IPS DF 19.7 (cell line): Measurements from ENCODE around the gene NFYC.

Source experiments
- DNase-seq: peaks from one replicate; pipeline ENCODE4 v3.0.0-alpha.2; 2013; ENCODE audit warnings: low read depth, low spot score

NFYC gene

GRCh38 chr1:40781608-40781971 lies 90.1 kb downstream of the NFYC start:
- no peak for DNase-seq

DNA sequence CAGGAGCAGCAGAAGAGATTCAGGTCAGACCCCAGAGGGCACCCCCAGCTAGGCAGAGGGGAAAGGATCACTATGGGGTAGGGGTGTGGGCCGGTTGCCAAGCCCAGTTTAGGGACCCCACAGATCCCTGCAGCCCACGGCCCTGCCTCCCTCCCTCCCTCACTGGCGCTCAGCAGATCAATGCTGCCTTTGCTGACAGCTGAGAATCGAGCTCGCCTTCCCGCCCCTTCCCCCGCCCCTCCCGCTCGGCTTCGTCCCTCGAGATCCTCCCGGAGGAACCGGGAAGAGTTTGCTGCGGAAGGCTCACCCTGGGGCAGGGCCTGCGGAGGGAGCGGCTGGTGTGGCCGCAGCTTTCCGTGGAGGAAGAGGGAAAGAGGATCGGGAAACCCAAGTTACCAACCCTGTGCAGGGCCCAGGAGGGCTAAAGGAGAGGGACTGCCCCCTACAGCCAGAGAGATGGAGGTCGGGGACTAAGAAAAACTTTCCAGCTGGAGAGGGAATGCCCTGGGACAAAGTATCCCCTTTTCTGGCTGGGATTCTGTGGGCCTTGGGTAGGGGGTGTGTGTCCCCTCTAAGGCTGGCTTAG lies 91.0 kb downstream of the NFYC start:
- no peak for DNase-seq

DNA sequence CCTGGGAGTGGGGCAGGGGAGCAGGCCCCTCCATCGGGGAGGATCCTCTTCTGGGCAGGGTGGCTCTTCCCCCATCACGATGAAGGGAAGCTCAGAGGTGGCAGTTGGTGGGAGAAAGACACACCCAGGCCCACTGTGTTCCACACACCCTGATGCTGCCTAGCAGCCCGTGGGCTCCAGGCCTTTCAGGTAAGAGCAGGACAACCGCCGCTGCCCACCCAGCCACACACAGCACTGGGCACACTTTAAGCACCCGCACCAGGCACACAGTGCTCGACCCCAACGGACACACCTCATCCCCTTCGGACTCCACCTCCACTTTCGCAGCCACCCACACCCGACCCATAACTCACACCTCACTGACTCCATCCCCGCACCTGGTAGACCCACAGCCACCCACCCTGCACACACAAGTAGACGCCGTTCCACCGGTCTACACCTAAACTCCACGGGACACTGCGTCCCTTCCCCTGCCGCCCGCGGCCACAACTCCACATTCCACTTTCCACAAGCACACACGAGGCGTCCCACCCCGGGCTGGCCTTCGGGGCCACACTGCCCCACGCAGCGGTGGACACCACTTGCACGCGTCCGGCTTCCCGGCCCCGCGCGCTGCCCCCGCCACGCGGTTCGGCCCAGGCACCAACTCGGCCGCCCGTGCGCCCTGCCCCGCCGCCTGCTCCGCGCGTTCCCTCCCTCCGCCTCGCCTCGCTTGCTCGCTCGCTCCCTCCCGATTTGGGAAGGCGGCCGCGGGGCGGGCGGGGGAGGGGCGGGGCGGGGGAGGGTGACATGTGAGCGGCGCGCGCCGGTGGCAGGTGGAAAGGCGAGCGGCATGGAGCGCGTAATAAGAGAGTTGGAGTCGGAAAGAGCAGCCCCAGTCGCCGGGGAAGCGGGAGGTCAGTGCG lies 91.7 kb downstream of the NFYC start, which contains the start of gene KCNQ4:
Gene KCNQ4 (plus strand): TSS at position 787 of the 905 bp plus-strand sequence. CDS start 307 bp downstream, outside the sequence.
- DNase-seq, result no peak

DNA sequence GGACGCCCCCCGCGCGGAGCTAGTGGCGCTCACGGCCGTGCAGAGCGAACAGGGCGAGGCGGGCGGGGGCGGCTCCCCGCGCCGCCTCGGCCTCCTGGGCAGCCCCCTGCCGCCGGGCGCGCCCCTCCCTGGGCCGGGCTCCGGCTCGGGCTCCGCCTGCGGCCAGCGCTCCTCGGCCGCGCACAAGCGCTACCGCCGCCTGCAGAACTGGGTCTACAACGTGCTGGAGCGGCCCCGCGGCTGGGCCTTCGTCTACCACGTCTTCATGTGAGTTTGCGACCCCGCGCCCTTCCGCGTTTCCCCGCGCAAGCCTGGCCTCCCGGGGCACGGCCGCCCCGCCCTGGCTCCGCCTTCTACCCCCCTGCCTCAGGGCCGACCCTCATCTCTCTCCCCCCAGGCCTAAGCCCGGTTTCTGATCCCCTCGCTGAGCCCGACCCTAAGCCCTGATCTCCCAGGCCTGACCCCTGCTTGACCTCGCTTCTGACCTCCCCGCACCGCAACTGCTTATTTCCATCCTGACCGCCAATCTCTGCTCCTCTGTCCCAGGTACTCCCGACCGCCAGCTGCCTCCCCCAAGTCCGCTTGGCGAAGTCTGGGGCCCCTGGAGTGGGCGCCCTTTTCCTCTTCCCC lies 92.8 kb downstream of the NFYC start:
- DNase-seq, result no peak

GRCh38 chr1:40784771-40785151 lies 93.3 kb downstream of the NFYC start:
- DNase-seq, result no peak

DNA sequence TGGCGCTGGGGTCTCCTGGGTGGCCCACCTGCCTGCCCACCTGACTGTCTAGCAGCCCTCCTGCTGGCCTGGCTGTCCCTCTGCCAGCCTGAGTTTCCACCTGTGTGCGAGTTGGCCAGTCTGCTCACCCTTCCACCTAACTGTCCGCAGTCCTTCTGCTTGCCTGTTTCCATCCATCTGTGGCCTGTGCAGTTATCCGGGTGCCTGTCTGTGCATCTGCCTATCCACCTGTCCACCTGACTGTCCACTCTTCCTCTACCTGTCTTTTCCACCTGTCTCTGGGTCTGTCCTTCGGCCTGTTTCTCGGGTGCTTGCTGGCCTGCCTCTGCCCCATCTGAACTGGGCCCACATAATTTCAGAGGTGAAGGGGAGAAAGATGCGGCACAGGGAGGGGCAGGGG lies 93.9 kb downstream of the NFYC start:
- DNase-seq, result no peak

DNA sequence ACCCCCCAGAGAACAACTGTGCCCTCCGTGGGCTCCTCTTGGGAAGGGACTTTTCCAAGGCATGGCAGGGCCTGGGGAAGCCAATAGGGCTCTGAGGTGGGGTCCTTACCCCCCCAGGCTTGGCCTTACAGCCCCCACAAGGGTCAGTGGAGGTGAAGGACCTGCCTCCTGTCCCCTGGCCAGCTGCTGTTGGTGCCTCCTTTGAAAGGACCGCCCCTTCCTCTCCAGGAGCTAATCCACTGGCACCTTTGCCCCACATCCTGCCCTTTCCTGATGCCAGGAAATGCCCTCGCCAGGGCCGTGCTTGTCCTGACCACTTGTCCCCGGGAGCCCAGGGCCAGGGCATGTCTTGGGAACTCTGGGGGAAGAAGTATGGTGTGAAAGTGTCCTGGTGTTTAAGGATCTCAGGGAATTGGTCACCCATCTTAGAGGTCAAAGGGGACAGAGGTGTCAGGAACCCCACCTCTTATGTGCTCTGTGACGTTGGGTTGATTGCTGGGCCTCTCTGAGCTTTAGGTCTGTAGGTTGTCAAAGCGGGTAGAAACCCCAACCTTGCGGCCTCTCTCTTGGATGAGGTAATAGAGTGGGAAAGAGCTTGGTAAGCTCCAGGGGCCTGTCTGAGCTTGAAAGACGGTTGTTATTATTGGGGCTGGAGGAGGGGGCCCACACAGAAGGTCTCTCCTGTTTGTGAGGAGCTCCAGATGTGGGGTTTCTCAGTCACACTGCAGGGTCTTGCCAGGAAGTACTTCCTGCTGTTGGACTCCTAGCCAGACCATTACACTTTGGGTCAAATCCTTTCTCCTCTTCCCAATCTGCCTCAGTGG lies 94.9 kb downstream of the NFYC start:
- no peak for DNase-seq

- no peak for DNase-seq
Measured at GRCh38 chr1:40786995-40787705, 95.6 kb downstream of the NFYC start.

GRCh38 chr1:40787737-40788560 lies 96.4 kb downstream of the NFYC start:
- DNase-seq, result no peak

GRCh38 chr1:40788561-40789341 lies 97.2 kb downstream of the NFYC start:
- DNase-seq, result no peak

DNA sequence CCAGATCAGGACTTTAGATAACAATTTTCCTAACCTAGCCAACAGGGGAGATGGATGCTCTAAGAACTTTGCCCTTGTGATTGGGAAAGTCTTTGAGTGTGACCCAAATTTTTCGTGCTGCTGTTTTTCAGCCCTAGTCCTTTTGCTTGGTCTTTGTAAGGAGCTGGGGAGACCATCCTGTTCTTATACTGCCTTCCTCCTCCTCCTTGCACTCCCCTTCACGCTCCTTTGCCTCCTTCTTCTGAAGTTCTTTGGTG lies 97.8 kb downstream of the NFYC start:
- no peak for DNase-seq

DNA sequence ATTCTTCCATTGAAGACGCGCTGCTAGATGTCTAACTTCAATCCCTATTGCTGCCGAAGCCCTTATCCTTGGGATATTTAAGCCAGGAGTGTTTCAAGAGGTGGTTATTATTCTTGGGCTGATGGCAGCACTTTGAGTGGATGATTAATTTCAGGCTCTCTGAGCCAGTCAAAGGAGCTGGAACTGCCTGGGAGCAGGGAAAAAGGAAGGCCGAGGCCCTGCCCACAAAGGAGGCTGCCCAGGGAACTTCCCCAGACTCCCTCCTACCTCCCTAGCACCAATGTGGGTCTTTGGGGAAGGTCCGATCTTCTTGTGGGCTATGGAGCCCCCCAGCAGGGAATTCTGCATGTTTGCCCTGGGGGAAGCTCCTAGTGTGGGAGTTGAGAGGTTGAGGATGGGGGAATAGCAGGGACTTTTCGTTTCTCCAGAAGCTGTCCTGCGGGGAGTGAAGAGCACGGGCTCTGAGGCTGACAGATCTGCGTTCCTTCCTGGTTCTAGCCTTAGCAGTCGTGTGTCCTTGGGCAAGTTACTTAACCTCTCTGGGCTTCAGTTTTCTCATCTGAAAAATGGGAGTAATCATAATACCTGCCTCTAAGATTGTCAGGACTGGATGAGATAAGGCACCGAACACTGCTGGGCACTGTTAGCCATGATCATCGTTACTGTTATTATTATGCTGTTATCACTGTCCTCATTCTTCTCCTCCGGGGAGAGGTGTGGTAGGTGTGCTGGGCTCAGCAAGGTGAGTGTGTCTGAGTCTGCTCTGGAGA lies 98.3 kb downstream of the NFYC start:
- DNase-seq, result no peak

- DNase-seq, result no peak
Measured at GRCh38 chr1:40792036-40792435, 100.5 kb downstream of the NFYC start.

- DNase-seq, result no peak
Measured at GRCh38 chr1:40793617-40794016, 102.1 kb downstream of the NFYC start.

GRCh38 chr1:40794048-40794447 lies 102.5 kb downstream of the NFYC start:
- DNase-seq, result no peak

DNA sequence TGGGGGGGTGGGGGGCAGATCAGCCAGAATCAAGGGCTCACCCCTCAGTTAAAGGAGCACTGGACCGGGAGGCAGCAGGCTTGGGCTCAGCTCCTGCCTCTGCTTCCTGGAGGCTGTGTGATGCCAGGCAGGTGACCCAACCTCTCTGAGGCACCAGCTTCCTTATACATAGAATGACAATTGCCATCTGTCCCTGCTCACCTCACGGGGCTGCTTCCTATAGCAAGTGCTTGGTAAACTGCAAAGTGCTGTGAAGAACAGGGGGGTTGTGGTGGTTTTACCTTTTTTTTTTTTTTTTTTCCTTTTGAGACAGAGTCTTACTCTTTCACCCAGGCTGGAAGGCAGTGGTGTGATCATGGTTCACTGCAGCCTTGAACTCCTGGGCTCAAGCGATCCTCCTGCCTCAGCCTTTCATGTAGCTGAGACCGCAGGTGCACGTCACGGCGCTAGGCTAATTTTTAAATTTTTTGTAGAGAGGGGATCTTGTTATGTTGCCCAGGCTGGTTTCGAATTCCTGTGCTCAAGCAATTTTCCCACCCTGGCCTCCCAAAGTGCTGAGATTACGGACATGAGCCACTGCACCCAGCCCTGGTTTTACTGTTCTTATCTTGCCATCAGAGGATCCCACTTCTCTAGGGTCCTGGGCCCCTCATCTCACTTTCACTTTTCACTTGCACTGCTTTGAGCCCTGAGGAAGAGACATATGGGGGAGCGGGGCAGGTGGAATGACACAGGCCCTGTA lies 103.6 kb downstream of the NFYC start:
- no peak for DNase-seq

DNA sequence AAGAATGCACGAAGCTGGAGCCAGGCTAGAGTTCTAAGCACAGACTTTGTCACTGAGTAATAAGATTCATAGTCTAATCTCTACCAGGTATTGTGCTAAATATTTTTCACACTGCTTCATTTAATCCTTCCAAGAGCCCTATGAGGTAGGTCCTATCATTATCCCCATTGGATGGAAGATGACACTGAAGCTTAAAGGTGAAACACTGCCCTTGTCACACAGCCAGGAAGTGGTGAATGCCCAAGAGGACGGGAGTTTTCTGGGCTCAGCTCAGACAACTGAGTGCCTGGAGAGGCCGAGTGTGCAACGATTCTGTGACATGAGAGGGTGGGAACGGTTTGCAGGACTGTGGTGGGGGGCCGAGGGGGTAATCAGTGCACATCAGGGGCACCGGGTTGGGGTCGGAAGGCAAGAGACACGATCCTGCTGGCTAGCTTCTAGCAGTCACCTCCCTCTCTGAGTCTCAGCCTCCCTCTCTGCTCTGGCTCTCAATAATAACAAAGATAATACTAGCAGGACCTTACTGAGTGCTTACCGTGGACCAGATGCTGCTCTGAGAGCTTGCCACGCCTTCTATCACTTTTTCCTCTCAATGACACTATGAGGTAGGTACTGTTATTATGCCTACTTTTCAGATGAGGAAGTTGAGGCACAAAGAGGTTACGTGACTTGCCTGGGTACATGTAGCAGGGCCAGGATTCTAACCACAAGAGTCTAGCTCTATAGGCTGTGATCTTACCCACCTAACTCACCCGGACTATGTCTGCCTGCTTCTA lies 104.5 kb downstream of the NFYC start:
- DNase-seq, result no peak
